ENCODE data around the gene NKAPD1.
A peak's percentile ranks its signal among the peaks of the same experiment; 100 is the strongest.
"Not testable (repeated sequence)": the region's sequence is repeated elsewhere in the genome, so short reads cannot be mapped to it uniquely, and the experiment has no call there.

NKAPD1 gene, protein sequence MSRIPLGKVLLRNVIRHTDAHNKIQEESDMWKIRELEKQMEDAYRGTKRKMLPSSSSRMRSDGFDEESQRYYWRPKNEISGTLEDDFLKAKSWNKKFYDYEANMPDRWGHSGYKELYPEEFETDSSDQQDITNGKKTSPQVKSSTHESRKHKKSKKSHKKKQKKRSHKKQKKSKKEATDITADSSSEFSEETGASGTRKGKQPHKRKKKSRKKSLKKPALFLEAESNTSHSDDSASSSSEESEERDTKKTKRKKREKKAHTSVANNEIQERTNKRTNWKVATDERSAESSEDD

DNA sequence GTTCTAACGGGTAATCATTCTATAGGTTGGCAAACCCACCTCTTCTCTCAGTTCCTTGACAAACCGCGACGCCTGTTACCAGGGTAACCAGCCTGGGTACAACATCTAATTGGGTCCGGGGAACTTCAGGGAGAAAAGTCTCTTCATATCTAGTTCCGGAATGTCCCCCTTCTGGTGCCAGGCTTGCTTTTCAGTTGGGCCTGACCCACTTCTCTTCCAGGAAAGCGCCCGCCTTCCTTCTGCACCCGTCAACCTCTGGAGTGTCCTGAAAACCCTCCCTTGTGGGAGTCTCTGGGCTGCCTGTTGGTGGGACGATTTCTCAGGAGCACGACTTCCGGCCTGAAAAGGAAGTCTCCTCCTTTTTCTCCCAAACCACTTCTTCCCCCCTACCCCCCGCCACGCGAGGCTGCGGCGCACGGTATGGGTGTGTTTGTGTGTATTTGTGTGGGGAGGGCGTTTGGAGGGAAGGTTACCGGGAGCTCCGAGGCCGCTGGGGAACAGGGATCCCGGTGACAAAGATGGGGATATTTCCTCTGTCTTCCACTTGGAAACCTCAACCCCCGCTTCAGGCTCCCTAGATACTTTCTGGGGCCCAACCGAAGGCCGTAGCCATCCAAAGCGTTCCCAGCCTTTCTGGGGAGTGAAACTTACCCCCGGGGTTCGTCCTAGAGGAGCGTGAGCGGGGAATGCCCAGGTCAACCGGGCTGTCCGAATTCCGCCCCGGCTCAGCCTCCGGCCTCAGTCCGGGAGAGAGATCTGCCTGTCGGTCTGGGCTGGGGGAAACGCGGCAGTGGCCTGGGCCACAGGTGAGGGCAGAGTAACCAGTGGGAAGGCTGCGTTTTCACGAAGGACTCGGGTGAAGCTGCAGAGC, at the start of gene NKAPD1, which contains the start of gene PIH1D2:
TSS of gene NKAPD1 (plus strand) at position 359 of the 871 bp plus-strand sequence. CDS start 1,276 bp downstream, outside the sequence.
TSS of gene PIH1D2 (minus strand) at position 77 of the 871 bp plus-strand sequence. CDS start 843 bp downstream, outside the sequence.
- intact Hi-C loops (cut with DNase I) = loop anchor here (10.0 kb wide), 1 partner anchor 139 kb away; the partner anchor contains the start of gene DIXDC1
- peak; percentile 61 to 94 (median 83) for DNase-seq

DNA sequence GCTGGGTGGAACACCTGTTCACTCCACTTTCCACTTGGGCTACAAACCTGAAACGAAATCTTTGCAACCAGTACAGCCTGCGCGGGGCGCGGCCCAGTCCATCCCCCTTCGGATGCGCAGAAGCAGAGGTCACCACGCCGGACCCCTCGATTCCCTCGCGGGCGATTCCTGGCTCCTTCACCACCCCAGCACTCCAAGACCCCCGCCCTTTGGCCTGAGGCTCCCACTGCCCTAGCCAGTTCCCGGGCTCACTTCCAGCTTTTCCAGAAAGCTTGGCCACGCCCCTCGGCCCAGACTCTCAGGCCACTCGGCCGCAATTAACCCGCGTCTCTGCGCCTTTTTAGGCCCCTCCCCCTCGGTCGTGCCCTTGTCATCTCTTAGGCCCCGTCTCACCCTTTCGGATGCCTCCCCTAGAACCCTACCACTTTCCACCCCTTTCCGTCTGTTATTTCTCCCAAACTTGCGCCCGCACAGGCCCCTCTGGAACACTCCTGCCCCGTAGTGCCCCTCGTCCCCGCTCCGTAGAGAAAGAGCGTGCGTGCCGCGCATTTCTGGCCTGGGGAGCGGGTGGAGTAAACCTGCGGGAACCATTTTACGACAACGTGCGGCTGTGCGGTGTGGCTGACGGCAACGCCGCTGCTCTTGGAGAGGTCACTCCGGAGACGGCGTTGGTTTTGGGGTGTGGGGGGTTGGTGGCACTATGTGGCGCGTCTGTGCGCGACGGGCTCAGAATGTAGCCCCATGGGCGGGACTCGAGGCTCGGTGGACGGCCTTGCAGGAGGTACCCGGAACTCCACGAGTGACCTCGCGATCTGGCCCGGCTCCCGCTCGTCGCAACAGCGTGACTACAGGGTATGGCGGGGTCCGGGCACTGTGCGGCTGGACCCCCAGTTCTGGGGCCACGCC, 49.1 kb upstream of the NKAPD1 start, which contains the start of gene DLAT:
TSS of gene DLAT (plus strand) at position 636 of the 906 bp plus-strand sequence. CDS start at position 701, 65 bp downstream.
- peak; percentile 80 to 95 (median 90) for DNase-seq
- intact Hi-C loops (cut with DNase I) = no loop called here

DNA sequence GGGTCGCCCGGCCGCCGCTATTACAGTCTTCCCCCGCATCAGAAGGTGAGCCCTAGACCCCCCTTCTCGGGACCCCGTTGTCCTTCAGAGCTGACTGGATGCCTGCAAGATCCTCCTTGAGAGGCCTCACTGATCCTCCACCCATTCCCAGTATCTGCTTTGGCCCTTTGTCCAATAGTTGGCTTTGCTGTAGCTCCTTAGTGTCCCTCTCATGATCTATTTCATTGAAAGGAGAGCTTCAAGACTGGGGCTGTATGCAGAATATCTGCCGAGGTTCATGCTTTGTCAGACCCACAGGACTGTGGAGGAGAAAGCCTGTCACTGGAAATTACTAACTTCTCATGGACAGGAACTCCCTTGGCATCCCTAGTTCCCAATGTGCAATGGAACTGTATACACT, 48.4 kb upstream of the NKAPD1 start:
- no peak for DNase-seq
- intact Hi-C loops (cut with DNase I) = no loop called here

DNA sequence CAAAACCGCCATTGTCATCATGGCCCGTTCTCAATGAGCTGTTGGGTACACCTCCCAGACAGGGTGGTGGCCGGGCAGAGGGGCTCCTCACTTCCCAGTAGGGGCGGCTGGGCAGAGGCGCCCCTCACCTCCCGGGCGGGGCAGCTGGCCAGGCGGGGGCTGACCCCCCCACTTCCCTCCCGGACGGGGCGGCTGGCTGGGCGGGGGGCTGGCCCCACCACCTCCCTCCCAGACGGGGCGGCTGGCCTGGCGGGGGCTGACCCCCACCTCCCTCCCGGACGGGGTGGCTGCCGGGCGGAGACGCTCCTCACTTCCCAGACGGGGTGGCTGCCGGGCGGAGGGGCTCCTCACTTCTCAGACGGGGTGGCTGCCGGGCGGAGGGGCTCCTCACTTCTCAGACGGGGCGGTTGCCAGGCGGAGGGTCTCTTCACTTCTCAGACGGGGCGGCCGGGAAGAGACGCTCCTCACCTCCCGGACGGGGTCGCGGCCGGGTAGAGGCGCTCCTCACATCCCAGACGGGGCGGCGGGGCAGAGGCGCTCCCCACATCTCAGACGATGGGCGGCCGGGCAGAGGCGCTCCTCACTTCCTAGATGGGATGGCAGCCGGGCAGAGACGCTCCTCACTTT, 47.2 kb upstream of the NKAPD1 start:
- intact Hi-C loops (cut with DNase I); DNase-seq: not testable (repeated sequence)

DNA sequence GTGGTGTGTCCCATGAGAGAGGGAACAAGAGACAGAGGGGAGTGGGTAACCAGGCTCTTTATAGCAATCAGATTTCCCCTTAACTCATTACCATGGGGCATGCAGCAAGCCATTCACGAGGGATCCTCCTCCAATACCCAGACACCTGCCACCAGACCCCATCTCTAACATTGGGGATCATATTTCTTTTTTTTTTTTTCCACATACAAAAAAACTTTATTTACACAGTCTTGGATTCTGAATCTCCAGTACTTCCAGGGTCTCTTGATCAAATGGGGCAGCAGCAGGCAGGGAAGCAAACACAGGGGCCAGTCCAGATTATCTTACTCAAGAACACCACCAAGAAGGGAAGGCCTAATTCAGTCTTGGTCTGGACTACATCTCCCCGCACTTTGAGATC, 44.6 kb upstream of the NKAPD1 start:
- DNase-seq = no peak
- intact Hi-C loops (cut with DNase I) = no loop called here

DNA sequence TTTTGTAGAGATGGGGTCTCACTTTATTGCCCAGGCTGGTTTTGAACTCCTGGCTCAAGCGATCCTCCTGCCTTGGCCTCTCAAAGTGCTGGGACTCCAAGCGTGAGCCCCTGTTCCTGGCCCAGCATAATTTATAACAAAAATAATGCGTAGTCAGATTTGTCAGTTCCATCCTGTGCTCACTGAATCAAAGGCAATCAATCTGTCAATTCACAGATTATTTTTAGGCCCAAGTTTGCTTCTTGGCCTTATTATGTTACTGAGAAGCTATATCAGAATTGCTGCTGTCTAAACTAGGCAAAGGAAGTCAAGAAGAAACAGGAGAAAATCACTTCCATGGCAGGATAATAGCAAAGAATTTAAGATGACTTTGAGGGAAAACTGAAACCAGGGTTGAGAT, 40.2 kb upstream of the NKAPD1 start:
- peak in 1 of 42 donors; percentile 4 for DNase-seq
- intact Hi-C loops (cut with DNase I) = no loop called here

DNA sequence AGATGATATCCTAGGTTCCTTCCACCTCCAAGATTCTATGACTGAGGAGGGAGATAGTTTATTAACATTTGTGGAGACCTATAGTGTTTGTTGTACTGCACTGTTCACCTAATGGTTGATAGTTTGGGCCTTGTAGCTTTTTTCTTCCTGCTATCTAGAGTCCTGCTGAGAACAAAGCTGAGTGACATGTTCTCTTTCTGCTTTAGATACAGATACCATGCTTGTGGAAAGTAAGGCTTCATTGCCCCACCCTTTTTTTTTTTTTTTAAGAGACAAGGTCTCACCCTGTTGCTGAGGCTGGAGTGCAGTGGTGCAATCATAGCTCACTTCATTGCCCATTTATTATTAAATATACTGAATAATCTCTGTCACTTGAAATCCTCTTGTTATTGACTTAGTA, 36.6 kb upstream of the NKAPD1 start:
- intact Hi-C loops (cut with DNase I) = no loop called here
- DNase-seq = no peak

DNA sequence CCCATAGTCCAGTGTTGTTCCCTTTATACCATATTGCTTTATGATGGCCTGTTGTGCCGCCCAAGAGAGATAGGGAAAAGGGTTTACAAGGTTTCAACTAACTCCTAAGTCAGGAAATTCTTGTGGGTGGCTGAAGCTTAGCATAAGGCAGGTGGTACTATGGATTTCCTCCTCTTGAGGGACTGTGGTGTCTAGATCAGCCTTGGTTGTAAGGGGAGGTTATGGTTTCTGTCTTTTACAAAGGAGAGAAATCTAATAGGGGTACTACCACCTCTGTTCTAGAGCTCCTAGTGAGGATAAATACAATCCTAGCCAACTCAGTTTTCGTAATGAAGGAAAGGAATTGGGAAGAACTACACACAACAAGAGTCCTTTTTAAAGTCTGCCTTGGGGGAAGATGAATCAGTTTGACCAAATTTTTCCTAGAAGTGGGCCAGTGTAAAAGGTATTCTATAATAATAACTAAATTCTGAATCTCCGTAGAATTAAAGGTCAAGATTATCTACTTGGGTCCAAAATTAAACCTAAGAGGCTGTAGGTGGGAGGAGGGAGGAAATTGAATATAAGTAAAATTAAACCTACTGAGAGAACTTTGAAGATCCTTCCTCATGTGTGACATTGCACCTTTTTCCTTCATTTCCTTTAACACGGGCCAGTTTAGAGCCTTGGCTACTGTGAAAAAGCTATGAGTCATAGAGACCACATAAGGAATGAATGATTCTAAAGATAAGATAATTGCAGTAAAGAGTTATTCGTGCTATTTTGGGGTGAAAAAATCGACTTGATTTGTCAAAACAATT, 31.7 kb upstream of the NKAPD1 start:
- intact Hi-C loops (cut with DNase I) = no loop called here
- no peak for DNase-seq

DNA sequence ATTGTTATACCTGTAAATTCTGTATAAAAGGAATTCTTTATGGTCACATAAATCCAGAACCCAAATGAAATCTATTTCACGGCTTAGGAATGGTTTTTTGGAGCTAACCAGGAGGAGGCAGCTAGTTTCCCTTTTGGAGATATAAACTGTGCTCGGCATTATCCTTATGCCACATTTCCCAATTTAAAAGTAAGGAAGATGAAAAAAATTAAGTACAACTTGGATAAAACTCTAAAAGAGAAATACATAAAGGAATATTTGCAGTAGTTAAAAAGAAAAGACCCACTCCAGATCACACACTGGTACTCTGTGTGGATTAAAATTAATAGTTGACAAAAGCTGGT, 31.2 kb upstream of the NKAPD1 start:
- intact Hi-C loops (cut with DNase I) = no loop called here
- no peak for DNase-seq

DNA sequence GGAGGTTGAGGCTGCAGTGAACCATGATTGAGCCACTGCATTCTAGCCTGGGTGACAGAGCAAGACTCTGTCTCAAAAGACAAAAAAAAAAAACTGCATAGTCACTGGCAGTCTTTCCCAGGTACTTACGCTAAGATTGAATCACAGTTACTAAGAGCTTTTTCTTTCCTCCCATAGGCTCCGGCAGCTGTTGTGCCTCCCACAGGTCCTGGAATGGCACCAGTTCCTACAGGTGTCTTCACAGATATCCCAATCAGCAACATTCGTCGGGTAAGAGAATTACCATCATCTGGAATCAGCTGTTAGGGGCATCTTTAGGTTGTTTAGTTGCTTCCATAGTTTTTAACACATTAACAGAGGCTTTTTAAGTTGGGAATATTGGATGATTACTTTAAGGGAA, 29.1 kb upstream of the NKAPD1 start:
- intact Hi-C loops (cut with DNase I) = no loop called here
- no peak for DNase-seq

DNA sequence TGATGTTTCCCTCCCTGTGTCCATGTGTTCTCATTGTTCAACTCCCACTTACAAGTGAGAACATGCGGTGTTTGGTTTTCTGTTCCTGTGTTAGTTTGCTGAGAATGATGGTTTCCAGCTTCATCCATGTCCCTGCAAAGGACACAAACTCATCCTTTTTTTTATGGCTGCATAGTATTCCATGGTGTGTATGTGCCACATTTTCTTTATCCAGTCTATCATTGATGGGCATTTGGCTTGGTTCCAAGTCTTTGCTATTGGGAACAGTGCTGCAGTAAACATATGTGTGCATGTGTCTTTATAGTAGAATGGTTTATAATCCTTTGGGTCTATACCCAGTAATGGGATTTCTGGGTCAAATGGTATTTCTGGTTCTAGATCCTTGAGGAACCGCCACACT, 27.5 kb upstream of the NKAPD1 start:
- DNase-seq; intact Hi-C loops (cut with DNase I): not testable (repeated sequence)

DNA sequence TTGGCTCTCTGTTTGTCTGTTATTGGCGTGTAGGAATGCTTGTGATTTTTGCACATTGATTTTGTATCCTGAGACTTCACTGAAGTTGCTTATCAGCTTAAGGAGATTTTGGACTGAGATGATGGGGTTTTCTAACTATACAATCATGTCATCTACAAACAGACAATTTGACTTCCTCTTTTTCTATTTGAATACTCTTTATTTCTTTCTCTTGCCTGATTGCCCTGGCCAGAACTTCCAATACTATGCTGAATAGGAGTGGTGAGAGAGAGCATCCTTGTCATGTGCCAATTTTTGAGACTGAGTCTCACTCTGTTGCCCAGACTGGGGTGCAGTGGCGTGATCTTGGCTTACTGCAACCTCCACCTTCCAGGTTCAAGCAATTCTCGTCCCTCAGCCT, 25.8 kb upstream of the NKAPD1 start:
- DNase-seq; intact Hi-C loops (cut with DNase I): not testable (repeated sequence)

DNA sequence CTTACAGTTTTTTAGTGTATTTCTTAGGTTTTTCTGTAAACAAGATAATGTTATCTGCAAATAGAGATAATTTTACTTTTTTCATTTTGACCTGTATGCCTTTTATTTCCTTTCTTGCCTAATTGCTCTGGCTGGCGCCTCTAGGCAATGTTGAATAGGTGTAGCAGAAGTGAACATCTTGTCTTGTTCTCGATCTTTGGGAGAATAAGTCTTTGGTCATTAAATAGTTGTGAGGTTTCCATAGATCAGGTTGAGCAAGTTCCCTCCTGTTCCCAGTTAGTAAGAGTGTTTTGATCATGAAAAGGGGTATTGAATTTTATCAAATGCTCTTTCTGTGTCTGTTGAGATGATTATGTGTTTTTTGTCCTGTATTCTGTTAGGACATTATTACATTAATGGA, 24.3 kb upstream of the NKAPD1 start:
- DNase-seq = no peak
- intact Hi-C loops (cut with DNase I) = no loop called here

DNA sequence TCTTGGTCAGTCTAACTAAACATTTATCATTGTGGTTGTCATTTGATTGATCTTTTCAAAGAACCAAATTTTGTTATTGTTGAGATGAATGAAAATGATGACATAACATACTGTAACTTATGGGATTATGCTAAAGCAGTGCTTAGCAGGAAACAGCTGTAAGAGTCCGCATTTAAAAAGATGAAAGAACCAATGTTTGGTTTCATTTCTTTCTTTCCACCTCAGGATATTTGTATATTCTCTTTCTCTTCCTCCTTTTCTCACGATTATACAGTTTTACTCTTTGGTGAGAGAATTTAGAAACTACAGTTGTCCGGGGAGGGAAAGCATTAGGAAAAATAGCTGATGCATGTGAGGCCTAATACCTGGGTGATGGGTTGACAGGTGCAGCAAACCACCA, 23.4 kb upstream of the NKAPD1 start:
- DNase-seq = no peak
- intact Hi-C loops (cut with DNase I) = no loop called here

DNA sequence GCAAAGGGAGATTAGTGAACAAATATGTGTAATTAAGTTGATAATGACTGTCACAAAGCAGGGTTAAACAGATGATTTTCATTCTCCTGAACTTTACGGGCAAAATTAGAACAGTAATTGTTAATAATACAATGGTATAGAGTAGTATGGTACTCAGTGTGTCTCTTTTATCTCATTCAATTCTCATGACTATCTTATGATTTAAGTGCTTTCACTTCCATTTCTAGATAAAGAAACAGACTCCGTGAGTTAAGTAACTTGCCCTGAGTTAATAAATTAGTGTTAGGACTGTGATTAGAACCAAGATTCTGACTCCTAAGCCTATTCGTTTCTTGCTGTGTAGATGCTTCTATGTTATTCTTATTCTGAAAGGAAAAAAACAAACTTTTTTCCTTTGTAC, 22.3 kb upstream of the NKAPD1 start:
- no peak for DNase-seq
- intact Hi-C loops (cut with DNase I) = no loop called here

DNA sequence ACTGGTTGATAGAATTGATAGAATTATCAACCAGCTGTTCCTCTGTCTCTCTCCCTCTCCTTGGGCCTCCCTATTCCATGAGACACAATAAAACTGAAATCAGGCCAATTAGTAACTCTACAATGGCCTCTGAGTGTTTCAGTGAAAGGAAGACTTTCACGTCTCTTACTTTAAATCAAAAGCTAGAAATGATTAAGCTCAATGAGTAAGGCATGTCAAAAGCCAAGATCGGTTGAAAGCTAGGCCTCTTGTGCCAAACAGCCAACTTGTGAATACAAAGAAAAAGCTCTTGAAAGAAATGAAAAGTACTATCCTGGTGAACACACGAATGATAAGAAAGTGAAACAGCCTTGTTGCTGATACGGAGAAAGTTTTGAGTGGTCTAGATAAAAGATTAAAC, 16.9 kb upstream of the NKAPD1 start:
- DNase-seq = no peak
- intact Hi-C loops (cut with DNase I) = no loop called here

DNA sequence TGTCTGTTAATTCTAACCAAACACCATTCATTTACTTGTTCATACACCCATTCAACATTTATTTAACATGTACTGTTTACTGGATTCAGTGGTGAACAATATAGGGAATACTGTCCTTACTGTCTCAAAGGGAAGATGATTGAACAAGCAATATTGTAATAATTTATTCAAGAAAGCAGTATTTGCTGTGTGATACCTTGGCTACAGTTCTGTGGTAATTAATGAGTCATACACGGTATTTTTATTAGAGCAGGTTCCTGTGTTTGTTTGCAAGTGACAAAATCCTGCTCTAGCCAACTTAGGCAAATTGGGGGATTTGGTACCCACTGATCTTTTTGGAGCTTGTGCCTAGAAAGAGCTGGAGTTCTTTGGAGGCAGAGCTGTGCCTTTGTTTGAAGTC, 16.0 kb upstream of the NKAPD1 start:
- intact Hi-C loops (cut with DNase I) = no loop called here
- DNase-seq = no peak

DNA sequence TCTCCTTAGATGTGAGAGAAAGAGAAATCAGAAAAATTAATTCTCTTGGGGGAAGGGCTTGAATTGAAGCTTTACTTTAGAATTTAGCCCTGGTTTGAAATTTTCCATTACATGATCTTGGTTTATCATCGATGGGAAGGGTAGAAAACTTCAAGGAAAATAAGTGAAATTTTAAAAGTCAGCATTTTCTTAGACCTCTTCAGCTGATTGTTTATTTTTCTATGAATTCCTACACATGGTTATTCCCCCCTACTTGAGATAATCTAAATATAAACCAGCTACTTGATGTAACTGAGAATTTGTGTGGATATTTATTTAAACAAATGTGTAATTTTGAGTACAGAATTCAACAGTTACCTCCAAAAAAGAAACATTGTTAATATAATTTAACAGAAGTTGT, 11.2 kb upstream of the NKAPD1 start:
- intact Hi-C loops (cut with DNase I) = no loop called here
- DNase-seq = no peak

Measured in head of caudate nucleus (tissue), 42 donors.